H1 (cell line): ENCODE results near the gene NTN5. TPM values are rescaled to one million over a fixed set of nuclear protein-coding genes. Genes with fewer than 3 reads are reported as not detected.

ENCODE experiments used
- CREB1 ChIP-seq: IDR thresholded peaks from 2 replicates; pipeline ENCODE4 v1.6.1; 2012; ENCODE audit warnings: inconsistent platforms
- RAD21 ChIP-seq, 2 experiments: IDR thresholded peaks in 1 of 2; conservative IDR thresholded peaks in 1 of 2; 2 replicates each; pipeline ENCODE4 v1.6.1; 2011; ENCODE audit warnings: low read depth in 2 of 2, low read length in 2 of 2, improper control_type of control experiment in 1 of 2, inconsistent platforms in 1 of 2, mild to moderate bottlenecking in 1 of 2, moderate library complexity in 1 of 2
- TBP ChIP-seq: IDR thresholded peaks from 2 replicates; pipeline ENCODE4 v1.6.1; 2011; ENCODE audit warnings: low read depth, low read length, improper control_type of control experiment
- polyA plus RNA-seq, 7 experiments: library from polyadenylated mRNA; depleted of rRNA in 3 of 7; stranded (reverse) in 5 of 7; unstranded in 2 of 7; fragments of >200 nt in 5 of 7; fragments of 200-250 nt in 2 of 7; gene quantifications; 1 replicate in 5 of 7; 2 replicates in 1 of 7; 4 replicates in 1 of 7; pipeline versions ENCODE4 v1.2.1 to v1.2.3, GENCODE V29; 2011 to 2013; ENCODE audit warnings: missing spikeins in 2 of 7, mixed read lengths in 2 of 7
- total RNA-seq: library from RNA; stranded (reverse); fragmentation: NEBNext Ultra II Directional; extraction: Animal tissue kit (Norgen Biotek cat#: 25700); gene quantifications from 2 replicates; pipeline ENCODE4 v1.2.1, GENCODE V29; 2021

NTN5 gene
- total and polyA plus RNA-seq, 2 of the 8 experiments (the other 6 are each of a cell fraction or from before 2014, with no cell fraction given) = 0.47 to 0.85 TPM

- TF ChIP-seq RAD21 (IDR thresholded peaks at IDR 0.05 in 1 of 2, conservative IDR thresholded peaks at IDR 0.05 in 1 of 2; ENCODE audit: low read depth in 2 of 2, low read length in 2 of 2) (no peak), CREB1 (peak; percentile 16; the same call in 1 of the 2 replicates), TBP (peak; percentile 33; the same call in 1 of the 2 replicates)
Observed at GRCh38 chr19:48637948-48638830, 34.6 kb downstream of the NTN5 start (continued).
